GM21360 (cell line): Measurements from ENCODE around the gene CDK5RAP3.

ENCODE experiments used
- ATAC-seq: cut with Tn5 transposase; IDR thresholded peaks from one replicate; pipeline ENCODE4 v1.9.1; 2021; ENCODE audit warnings: mild to moderate bottlenecking, moderate library complexity; ENCODE audit not compliant: unreplicated experiment

The CDK5RAP3 gene

DNA sequence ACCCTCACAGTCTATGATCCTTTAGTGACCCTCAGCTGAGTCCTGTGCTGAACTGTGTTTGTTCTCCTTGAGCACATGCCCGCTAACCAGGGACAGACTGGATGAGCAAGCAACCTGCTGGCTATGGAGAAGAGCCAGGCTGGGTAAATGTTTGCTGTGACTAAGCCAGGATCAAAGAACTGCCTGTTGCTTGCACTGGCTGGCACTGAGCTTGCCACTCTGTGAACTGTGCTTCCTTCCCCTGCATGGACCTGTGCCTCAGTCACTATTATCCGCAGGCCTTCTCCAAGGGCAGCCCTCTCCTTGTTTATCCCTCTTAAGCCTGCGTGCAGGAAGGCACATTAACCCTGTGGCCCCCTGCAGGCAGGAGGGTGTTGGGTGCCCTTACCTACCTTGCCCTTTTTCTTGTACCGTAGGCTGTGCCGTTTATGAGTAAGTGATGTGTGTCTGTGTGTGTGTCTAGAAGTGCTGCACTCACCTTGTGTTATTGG, 22.2 kb upstream of the CDK5RAP3 start:
- no peak for ATAC-seq

DNA sequence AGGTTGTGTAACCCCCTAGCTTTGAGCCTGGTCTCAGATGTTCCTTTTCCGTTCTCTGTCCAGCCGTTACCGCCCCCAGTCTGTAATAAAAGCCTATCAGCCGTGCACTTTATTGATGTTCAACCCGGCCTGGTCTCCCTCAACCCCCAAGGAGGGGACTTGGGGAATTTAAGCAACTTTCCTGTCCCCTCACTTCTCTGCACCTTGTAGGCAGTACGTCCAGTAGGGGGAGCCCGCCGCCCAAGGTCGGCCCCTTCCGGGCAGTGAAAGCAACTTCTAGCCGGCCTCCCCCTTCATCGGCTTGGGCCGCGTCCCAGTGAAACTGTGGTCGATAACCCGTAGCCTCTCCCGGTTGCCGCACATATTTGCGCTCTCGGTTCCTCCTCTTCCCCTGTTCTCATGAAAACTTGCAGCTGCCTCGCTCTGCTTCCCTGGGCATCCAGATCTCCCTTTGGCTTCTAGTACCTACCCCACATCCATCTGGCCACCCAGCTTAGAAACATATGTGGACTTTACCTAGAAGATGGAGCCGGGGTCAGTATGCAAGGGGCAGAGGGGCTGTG, 21.6 kb upstream of the CDK5RAP3 start:
- peak; percentile 51 for ATAC-seq

DNA sequence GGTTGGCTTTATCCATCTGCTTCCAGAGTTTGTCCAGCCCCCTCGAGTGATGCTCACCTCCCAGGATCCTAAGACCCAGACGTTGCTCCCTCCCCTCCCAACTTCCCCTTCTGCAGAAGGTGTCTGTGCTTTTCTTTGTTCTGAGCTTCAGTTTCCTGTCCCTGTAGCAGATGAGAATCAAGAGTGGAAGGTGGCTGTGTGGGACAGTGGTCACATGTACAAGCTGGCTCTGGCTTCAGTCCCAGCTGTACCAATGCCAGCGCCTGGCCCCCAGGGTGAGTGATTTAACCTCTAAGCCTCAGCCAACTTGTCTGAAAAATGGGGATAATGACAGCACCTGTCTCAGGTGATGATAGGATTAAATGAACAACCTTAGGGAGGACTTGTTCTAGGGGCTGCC, 21.0 kb upstream of the CDK5RAP3 start:
- peak; percentile 27 for ATAC-seq

DNA sequence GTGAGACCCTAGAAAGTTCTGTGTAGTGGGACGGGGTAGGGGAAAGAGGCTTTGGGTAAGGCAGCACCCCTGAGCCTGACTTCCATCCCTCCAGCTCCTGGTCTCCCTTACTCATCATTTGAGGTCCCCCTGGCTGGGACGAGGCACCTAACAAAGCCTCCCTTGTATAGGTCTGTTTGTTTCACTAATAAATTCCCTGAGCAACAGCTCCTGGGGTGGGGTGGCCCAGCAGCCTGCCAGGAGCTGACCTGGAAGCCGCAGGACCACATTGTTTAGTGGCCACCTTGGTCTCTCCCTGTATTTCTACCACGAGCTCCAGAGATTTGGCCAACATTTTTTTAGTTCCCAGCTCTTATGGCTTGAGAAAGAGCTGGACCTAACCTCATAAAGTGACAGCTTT, 20.5 kb upstream of the CDK5RAP3 start:
- no peak for ATAC-seq

DNA sequence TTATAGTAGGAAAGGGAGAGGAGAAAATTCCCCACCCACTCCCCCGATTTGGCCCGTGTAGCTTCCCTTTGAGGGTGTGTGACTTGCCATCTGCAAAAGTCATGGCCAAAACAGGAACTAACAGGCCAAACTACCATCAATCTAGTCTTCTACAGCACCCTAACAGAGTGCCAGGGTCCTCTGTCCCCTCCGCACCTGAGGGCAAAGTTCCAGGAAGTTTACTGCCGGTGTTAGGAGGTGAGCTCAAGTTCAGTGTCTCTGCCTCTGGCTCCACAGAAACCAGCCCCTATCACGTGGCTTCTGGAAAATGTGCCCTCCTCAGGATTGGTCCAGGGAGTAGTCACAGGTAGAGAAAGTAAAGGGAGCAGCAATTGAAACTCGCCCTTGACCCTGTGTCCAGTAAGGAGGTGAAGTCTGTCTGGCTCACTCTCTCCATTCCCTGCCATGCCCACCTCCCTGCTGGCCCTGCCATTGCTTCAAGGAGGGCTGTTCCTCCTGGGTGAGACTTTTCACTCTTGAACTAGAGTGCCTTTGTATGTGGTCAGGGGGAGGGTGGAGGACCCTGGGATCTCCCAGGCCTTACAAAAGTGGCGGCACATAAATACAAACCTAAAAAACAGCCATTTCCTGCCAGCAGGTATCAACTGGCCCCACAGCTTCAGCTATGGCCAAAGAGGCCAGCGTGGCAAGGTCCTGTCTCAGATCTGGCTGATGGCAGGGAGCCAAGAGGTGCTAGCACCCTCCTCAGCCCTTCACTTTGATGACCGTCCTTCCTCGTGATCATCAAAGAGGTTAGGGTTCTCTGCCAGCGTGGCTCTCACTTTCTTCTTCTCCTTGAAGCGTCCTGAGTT, 18.5 kb upstream of the CDK5RAP3 start:
- no peak for ATAC-seq

DNA sequence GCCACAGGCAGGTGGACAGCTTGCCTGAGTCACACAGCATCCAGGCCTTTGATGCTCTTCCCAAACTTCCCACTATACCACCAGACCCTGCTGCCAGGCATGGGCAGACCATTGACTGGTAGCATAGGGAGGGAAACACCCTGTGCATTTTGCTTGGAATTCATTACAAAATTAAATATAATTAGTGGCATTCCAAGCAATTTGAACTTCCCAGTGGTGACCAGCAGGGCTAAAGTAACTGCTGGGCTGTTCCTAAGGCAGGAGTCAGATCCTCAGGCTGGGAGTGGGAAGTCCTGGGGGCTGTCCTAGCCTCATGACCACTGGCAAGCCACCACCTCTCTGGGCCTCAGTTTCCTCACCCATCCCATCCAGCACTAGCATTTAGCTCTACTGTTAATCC, 17.0 kb upstream of the CDK5RAP3 start:
- no peak for ATAC-seq

DNA sequence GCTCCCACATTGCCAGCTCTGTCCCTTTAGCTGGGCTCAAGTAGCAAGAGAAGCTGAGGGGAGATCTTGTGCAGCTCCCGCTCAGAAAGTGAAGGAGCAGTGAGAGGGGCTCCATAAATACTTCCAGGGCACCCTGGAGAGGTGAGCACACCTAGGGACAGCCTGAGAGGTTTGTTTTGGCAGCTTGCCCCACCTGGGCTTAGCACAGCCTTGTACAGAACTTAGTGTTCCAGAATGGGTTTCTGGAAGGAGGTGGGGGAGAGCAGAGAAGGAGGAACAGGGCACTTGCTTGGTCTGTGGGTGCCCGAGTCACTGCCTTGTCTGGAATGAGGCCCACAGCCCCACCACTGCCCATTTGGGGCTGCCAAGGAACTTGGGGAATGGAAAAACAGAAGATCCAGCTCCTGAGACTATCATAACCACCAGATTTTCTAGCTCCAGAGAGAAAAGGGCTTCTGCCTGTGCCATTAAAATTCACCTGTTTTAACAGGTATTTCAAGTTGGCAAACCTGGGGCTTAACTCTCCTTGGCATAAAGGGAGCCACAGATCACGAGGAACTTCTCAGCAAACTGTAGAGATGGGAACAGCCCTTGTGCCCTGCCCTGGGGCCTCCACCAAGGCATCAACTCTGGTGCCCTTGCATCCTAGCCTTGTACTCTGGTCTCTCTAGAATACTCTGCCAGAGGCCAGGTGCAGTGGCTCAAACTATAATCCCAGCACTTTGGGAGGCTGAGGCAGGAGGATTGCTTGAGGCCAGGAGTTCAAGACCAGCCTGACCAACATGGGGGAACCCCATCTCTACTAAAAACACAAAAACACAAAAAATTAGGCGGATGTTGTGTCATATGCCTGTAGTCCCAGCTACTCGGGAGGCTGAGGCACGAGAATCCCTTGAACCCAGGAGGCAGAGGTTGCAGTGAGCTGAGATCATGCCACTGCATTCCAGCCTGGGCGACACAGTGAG, 15.1 kb upstream of the CDK5RAP3 start:
- no peak for ATAC-seq

DNA sequence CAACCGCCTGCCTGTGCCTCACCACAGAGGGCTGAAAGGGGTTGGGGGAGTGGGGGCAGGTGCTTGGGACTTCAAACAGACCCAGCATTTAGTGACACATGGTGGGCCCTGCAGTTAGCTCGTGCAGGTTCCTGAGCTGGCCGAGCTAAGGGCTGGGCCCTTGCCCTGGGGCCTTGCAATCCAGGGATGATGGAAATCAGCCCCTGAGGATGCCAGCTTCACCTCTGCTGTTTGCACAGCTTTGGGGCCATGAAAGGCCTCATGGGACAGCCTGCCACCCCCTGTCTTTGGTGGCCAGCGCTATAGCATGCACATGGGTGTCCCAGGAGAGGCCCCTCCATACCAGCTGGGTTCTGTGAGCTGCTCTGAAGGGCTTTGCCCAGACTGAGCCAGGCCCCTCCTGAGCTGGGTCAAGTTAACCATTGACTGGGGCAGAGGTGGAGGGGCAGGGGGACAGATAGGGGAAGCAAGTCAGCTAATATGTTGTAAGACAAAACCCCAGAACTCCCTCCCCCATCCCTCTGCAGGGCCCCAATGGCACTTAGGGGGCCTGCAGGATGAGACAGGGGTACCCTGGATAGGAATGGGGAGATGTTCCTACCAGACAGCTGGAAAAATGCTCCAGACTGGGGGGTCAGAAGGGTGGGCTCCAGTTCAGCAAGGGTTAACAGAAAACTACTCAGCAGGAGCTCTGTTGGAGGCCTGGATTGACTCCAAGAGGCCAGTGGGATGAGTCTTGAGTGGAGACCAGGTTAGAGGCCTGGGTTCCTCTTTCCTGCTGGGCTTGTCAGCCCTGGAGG, 13.9 kb upstream of the CDK5RAP3 start:
- ATAC-seq: no peak

DNA sequence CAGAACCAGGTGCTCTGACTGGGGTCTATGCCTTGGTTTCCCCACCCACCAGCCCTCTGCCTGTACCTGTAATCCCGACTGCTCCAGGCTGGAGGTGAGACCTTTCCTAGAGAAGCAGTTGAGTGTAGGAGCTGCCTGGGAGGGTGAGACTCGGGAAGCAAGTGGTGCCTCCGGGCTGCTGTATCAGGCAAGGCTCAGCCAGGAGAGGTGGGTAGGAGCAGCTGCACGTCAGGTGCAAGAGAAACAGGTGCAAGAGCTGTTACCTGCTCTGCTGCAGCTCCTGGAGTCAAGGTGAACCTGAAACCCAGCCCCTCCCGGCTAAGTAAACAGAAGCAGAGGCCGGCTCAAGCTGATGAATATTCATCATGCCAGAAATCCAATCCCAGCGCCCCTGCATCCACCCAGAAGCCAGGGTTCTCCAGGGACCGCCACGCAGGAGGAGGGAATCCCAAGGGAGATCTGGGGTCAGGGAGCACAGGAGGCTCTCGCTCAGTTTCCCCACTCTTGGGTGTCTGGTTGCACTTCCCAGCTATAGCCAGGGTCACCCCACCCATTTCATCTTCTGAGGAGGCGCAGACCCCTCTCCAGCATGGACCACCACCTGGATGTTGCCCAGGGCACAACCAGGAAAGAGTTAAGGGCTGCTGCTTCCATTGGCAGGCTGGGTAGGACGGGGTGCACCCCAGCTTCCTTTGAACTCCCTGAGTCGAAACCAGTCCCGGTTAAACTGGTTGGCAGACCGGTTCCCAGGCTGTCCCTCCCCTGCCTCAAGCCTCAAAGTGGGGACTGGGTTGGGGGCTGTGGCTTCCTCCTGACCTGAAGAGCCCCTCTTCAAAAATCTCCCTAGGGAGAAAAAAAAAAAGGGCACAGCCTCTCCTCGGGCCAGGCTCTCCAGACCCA, 13.1 kb upstream of the CDK5RAP3 start, which contains the start of gene PRR15L:
Gene PRR15L (minus strand): TSS at position 293 of the 900 bp plus-strand sequence. CDS start 4,649 bp downstream, outside the sequence.
- ATAC-seq: no peak

DNA sequence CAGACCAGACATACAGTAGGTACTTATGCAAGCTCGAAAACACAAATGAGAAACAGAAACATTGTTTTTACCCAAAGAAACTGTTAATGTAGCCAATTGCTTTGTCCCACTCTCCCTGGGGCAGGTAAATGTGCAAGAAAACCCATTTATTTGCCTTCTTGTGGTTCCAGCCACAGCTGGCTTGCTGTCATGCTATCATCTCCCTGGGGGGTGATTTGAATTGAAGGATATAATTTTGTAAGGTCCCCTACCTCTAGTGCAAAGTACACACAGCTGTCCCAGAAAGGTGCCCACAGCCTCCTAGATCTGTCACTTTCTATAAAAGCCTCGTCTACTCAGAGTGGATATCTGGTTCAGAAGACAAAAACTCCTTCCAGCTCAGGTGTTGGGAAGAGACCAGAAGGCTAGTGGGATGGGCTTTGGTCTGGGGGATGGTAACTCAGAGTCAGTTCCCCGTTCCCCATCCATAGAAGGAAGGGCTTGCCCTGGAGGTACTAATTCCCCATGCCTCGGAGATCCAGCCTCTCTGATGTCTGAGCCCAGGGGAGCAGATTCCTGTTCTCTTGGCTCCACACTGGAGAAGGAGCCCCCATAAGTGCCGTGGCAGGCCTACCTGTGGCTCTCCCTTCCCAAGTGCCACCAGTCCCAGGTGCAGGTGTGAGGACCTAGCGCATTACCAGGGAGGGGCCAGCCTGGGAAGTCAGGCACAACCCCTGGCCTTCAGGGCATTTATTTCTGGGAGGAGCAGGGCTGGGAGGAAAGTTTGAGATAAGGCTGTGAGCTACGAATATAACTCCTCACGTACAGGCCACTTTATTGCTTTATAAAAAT, 10.9 kb upstream of the CDK5RAP3 start:
- no peak for ATAC-seq

DNA sequence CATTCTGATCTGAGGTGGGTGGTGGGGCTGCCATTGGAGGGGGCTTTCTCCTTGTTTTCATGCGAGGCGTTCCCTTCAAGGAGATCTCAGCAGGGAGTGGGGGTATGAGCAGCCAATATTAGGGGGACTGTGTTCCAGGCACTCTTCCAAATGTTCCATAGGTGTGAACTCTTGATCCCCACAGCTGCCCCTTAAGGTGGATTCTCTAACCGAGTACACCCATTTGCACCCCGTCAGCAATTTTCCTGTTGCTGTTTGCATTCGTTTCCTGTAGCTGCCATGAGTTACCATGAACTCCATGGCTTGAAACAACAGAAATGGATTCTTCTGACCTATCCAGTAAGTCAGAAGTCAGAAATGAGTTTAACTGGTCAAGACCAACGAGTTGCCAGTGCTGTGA, 9.5 kb upstream of the CDK5RAP3 start:
- ATAC-seq: no peak

DNA sequence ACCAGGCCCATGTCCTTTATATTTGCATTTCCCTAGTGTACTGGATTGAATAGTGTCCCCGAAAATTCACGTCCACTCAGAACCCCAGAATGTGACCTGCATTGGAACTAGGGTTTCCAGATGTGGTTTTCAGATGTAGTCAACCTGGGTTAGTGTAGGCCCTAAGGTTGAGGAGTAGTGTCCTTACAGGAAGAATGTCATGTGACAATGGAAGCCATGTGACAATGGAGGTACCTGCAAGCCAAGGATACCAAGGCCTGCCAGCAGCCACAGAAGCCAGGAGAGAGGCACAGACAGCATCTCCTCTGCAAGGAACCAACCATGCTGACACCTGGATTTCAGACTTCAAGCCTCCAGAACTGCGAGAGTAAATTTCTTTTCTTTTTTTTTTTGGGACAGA, 8.0 kb upstream of the CDK5RAP3 start:
- no peak for ATAC-seq

DNA sequence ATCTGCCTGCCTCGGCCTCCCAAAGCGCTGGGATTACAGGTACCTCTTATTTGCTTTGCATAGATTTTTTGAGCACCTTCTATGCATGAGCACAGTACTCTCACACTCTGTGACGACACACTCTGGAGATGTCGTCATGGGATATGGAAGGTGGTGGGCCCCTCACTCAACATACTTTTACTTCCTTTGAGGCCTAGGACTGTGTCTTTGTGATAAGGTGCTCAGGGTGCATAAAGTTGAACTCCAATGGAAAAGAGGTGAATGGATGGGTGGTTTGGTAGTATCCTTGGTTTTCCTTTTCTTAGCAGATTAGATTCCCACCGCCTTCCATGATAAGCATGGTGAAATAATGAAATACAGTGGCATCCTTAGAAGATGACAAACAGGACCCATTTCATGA, 6.1 kb upstream of the CDK5RAP3 start:
- ATAC-seq: no peak

DNA sequence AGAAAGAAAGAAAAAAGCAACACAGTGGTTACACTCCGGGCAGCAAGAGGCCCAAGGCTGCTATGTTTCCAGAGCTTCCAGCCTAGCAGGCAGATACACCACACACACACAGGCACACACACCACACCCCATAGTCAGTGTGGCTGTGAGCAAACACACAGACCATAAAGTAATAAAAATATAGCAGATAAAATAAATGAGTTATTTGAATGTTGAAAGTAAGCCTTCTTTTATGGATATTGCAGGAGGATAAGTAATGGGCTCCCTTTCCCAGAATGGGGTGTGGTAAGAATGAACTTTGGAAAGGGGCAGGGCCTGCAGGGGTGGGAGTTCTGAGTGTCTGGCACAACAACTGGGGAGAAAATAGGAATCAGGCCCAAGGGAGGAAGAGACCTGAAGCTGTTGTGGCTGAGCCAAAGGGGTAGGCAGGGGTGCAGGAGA, 4.8 kb upstream of the CDK5RAP3 start:
- ATAC-seq: no peak

DNA sequence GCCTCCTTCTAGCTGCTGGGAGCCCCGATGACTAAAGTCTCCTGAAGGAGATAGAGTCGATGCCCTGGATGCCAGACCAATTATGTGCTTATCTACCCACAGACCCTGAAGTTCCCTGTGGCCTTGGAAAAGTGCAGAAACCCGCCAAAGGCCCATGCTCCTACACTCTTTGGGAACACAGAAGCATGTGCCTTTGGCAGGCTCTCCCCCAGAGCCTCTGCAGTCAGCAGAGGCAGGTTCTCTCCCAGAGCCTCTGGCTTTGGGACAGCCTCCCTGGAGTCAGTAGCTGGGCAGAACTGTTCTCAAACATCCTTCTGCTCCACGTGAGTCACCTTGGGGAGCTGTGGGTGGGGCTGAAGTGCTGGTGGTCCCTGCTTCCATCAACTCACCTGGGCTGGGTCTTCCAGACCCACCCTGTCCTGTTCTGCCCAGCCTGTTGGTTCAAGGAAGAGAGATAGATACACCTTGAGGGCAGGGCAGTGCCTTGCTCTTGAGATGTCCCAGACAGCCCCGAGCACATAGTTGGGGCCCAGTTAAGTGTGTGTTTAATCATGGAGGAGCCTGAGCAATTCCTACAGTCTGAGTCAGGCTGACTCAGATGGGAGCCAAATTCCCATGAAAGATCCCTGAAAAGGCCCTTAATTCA, 3.2 kb upstream of the CDK5RAP3 start:
- ATAC-seq: no peak

DNA sequence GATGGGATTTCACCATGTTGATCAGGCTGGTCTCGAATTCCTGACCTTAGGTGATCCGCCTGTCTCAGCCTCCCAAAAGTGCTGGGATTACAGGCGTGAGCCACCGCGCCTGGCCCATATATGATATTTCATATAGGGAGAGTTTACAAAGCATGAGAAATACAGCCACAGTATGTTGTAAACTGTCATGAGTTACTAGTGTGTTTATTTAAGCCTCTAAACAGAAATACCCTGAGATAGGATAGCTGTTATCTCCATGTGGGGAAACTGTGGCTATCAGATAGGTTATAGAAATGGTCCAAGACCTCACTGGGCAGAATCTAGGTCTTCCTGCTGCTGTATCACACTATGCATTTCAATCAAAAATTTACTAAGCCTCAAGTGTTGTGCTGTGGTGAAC, 2.1 kb upstream of the CDK5RAP3 start:
- no peak for ATAC-seq

DNA sequence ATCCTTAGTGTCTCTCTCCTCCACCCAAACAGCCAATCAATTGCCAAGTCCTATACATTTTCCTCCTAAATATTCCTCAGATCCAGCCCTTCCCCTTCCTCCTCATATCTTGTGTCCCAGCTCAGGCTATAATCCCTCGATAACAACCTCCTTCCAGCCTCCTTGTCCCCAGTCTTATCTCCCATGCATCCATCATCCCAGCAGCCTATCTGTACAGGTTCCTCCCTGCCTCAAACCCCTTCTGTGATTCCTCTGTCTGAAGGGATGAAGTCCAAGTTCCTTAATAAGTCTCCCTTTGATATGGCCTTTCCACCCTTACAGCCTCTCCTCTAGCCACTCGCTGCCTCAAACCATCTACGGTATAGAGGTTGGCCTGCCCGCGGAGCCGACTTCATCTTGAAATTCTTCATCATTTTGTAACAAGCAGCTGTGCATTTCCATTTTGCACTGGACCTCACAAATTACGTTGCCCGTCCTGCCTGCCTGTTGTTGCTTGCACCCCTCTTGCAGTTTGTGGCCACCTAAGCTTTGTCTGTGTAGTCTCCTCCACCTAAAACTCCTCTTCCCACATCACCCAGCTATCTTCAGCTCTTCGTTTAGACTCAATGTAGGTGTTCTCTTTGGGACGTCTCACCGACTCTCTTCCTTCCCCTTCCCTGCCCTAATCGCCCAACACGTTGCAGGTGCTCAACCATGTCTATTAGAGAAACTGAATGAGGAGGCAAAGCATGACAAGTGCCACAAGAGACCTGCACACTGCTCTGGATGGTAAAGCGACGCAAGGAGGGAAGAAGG, 786 bp upstream of the CDK5RAP3 start:
- ATAC-seq: no peak
